Keratinocyte (primary cell): Measurements from ENCODE around the gene CCNY.

Experiments used
- CTCF ChIP-seq, 3 experiments: IDR thresholded peaks in 1 of 3; conservative IDR thresholded peaks in 1 of 3; optimal IDR thresholded peaks in 1 of 3; 2 replicates in 2 of 3; 3 replicates in 1 of 3; pipeline versions ENCODE3 to v1.5.1; 2011; ENCODE audit warnings: low read length in 3 of 3, mild to moderate bottlenecking in 3 of 3, moderate library complexity in 2 of 3, control low read depth in 1 of 3, inconsistent platforms in 1 of 3; ENCODE audit not compliant: insufficient read depth in 2 of 3; ENCODE audit errors: extremely low read depth in 1 of 3
- EZH2 ChIP-seq: IDR thresholded peaks from one replicate; pipeline ENCODE4 v1.6.1; 2012; ENCODE audit warnings: inconsistent platforms, mild to moderate bottlenecking, low read length, moderate library complexity

GRCh38 chr10:35304649-35305048, 31.7 kb upstream of the CCNY start:
- no peak for TF ChIP-seq EZH2
- TF ChIP-seq CTCF (optimal IDR thresholded peaks at IDR 0.05 in 1 of 3, IDR thresholded peaks at IDR 0.05 in 1 of 3, conservative IDR thresholded peaks at IDR 0.05 in 1 of 3; ENCODE audit: extremely low read depth in 1 of 3, insufficient read depth in 2 of 3, low read length in 3 of 3): peak in 1 of 3 experiments; percentile 3
